Panc1 (cell line): Measurements from ENCODE around the gene TMEM168. TPM values are rescaled to one million over a fixed set of nuclear protein-coding genes. Genes with fewer than 3 reads are reported as not detected.
"Not testable (repeated sequence)": the region's sequence is repeated elsewhere in the genome, so short reads cannot be mapped to it uniquely, and the experiment has no call there.

Experiments
- ATAC-seq: fragments of 200-7000 bp; cut with Tn5 transposase; 2 replicates; pipeline ENCODE4 v1.9.1; 2020; ENCODE audit warnings: mild to moderate bottlenecking, moderate library complexity
- BruUV-seq: library from RNA; stranded (reverse); fragments of 400-500 nt; replicated peaks from 2 replicates; lab custom pipeline; 2021; lab: Mats Ljungman, UMichigan
- CTCF ChIA-PET: fragments of 300-600 bp; sonication (Branson Sonifier 250); formaldehyde crosslinking; loops from one replicate; lab custom pipeline; 2022; ENCODE audit warnings: antibody characterized with exemption; lab: Charles Lee
- POLR2A ChIA-PET: fragments of 300-600 bp; sonication (Branson Sonifier 250); formaldehyde crosslinking; loops from one replicate; lab custom pipeline; 2022; ENCODE audit warnings: antibody characterized with exemption; lab: Charles Lee
- DNase-seq: peaks from one replicate; pipeline ENCODE4 v3.0.0-alpha.2; 2010; ENCODE audit warnings: low read depth, low spot score
- H3K27ac ChIP-seq: 2 replicates; pipeline ENCODE4 v1.5.1; 2011; ENCODE audit warnings: mild to moderate bottlenecking, low read length, inconsistent platforms
- H3K27me3 ChIP-seq: fragments of 200-500 bp; sonication (Bioruptor generic); 2 replicates; pipeline ENCODE4 v1.6.0; 2014; ENCODE audit warnings: low read length, inconsistent platforms; ENCODE audit not compliant: control insufficient read depth, insufficient read depth
- H3K36me3 ChIP-seq: fragments of 200-500 bp; sonication (Bioruptor generic); 2 replicates; pipeline ENCODE4 v1.5.1; 2014; ENCODE audit warnings: inconsistent platforms, mild to moderate bottlenecking, low read length, moderate library complexity; ENCODE audit not compliant: control insufficient read depth, insufficient read depth
- H3K4me1 ChIP-seq: 2 replicates; pipeline ENCODE4 v1.5.1; 2011; ENCODE audit warnings: inconsistent platforms, mild to moderate bottlenecking, low read length, moderate library complexity; ENCODE audit not compliant: control insufficient read depth, insufficient read depth
- H3K4me3 ChIP-seq, 2 experiments: 2 replicates each; pipeline ENCODE4 v1.5.1; 2011 to 2012; ENCODE audit warnings: low read depth in 2 of 2, low read length in 2 of 2, mild to moderate bottlenecking in 2 of 2, inconsistent platforms in 1 of 2, moderate library complexity in 1 of 2
- H3K9me3 ChIP-seq: fragments of 200-500 bp; sonication (Bioruptor generic); 2 replicates; pipeline ENCODE4 v1.5.1; 2014; ENCODE audit warnings: low read depth, mild to moderate bottlenecking, inconsistent platforms, low read length, moderate library complexity; ENCODE audit not compliant: control insufficient read depth, insufficient read depth
- CTCF ChIP-seq: fragments of 450-650 bp; IDR thresholded peaks from 2 replicates; pipeline ENCODE4 v1.5.1; 2017; ENCODE audit warnings: mild to moderate bottlenecking
- POLR2AphosphoS5 ChIP-seq: IDR thresholded peaks from 2 replicates; pipeline ENCODE4 v1.6.1; 2012; ENCODE audit warnings: mild to moderate bottlenecking, low read depth, low read length, moderate library complexity
- REST ChIP-seq, 2 experiments: IDR thresholded peaks; 2 replicates each; pipeline ENCODE4 v1.6.1; 2011 to 2012; ENCODE audit warnings: low read depth in 2 of 2, control low read depth in 1 of 2, low read length in 1 of 2, mild to moderate bottlenecking in 1 of 2, moderate library complexity in 1 of 2; ENCODE audit not compliant: insufficient read depth in 1 of 2
- SIN3A ChIP-seq: IDR thresholded peaks from 2 replicates; pipeline ENCODE4 v1.6.1; 2012; ENCODE audit warnings: low read depth, mild to moderate bottlenecking, low read length, moderate library complexity, borderline replicate concordance; ENCODE audit not compliant: insufficient read depth
- TCF7L2 ChIP-seq: IDR thresholded peaks from 2 replicates; pipeline ENCODE4 v1.6.1; 2011; ENCODE audit warnings: mild to moderate bottlenecking, low read depth, low read length, inconsistent platforms
- in situ Hi-C: cut with HindIII; loops from 2 replicates; pipeline ENCODE4 v1.10.0; 2016; ENCODE audit warnings: low sequenced_read_pairs, low pct_unique_long_range_greater_than_20kb
- intact Hi-C: fragments of 100-400 bp; cut with micrococcal nuclease; formaldehyde crosslinking; loops from one replicate; pipeline ENCODE4 v1.10.0; 2022; ENCODE audit not compliant: unreplicated experiment
- total RNA-seq: library from RNA; stranded (reverse); gene quantifications from one replicate; pipeline ENCODE4 v1.2.1, GENCODE V29; 2021; ENCODE audit not compliant: unreplicated experiment

Gene TMEM168
- total RNA-seq, 1 experiment from 2014 or later: 0.26 TPM

GRCh38 chr7:112739436-112740180, 50.6 kb downstream of the TMEM168 start:
- Histone ChIP-seq H3K4me3 (no peak overlapping the region), H3K36me3 (no peaks in the 10 kb centered on the region), H3K4me1 (no peaks in the 10 kb centered on the region), H3K9me3 (no peaks in the 10 kb centered on the region), H3K27ac (no peak overlapping the region), H3K27me3 (no peaks in the 10 kb centered on the region)
- intact Hi-C loops (no loop called here), in situ Hi-C loops (no loop called here)
- TF ChIP-seq SIN3A (no peak), POLR2AphosphoS5 (no peak), CTCF (no peak), TCF7L2 (no peak), REST (IDR thresholded peaks at IDR 0.05; ENCODE audit: insufficient read depth in 1 of 2, low read depth in 2 of 2, low read length in 1 of 2) (no peak)
- no peak for DNase-seq
- CTCF ChIA-PET: no interaction called here
- ATAC-seq: no peak
- POLR2A ChIA-PET: no interaction called here
- no TSS peak for BruUV-seq

- no peak for ATAC-seq
- BruUV-seq: no TSS peak
- ChIA-PET CTCF (no interaction called here), POLR2A (no interaction called here)
- Histone ChIP-seq H3K4me1 (no peaks in the 10 kb centered on the region), H3K36me3 (no peaks in the 10 kb centered on the region), H3K9me3 (no peaks in the 10 kb centered on the region), H3K27ac (no peak overlapping the region), H3K27me3 (no peaks in the 10 kb centered on the region), H3K4me3 (no peak overlapping the region)
- in situ Hi-C loops: no loop called here
- no peak for DNase-seq
- intact Hi-C loops: no loop called here
- TF ChIP-seq SIN3A (no peak), POLR2AphosphoS5 (no peak), CTCF (no peak), TCF7L2 (no peak), REST (IDR thresholded peaks at IDR 0.05; ENCODE audit: insufficient read depth in 1 of 2, low read depth in 2 of 2, low read length in 1 of 2) (no peak)
These were observed 54.9 kb downstream of the TMEM168 start for GRCh38 chr7:112735261-112735660.

DNA sequence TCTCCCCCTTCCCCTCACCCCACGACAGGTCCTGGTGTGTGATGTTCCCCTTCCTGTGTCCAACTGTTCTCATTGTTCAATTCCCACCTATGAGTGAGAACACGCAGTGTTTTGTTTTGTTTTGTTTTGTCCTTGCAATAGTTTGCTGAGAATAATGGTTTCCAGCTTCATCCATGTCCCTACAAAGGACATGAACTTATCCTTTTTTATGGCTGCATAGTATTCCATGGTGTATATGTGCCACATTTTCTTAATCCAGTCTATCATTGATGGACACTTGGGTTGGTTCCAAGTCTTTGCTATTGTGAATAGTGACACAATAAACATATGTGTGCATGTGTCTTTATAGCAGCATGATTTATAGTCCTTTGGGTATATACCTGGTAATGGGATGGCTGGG, 58.9 kb downstream of the TMEM168 start:
- not testable (repeated sequence) for H3K4me1 ChIP-seq

More for the DNA sequence above, 58.9 kb downstream of the TMEM168 start:
- H3K4me3 ChIP-seq, in situ Hi-C loops, H3K27me3 ChIP-seq, DNase-seq, H3K27ac ChIP-seq, ATAC-seq, H3K36me3 ChIP-seq, POLR2A ChIA-PET, H3K9me3 ChIP-seq, BruUV-seq, intact Hi-C loops, CTCF ChIA-PET: not testable (repeated sequence)
